Endometrial microvascular endothelial cells (primary cell): ENCODE measurements around the gene HK3. TPM values are rescaled to one million over a fixed set of nuclear protein-coding genes. Genes with fewer than 3 reads are reported as not detected.
"Not testable (repeated sequence)": the region's sequence is repeated elsewhere in the genome, so short reads cannot be mapped to it uniquely, and the experiment has no call there.

Experiments used
- in situ Hi-C: cut with HindIII; loops from 2 replicates; pipeline ENCODE4 v1.10.0; 2017; ENCODE audit warnings: low sequenced_read_pairs, low pct_unique_long_range_greater_than_20kb; ENCODE audit errors: inconsistent ontology term
- total RNA-seq: library from RNA; depleted of rRNA; stranded (reverse); fragments of >200 nt; gene quantifications from one replicate; pipeline ENCODE4 v1.2.3, GENCODE V29; 2015; ENCODE audit errors: inconsistent ontology term

The HK3 gene
- total RNA-seq, 1 donor from 2014 or later = not detected

GRCh38 chr5:176874198-176874780, 24.9 kb downstream of the HK3 start:
- in situ Hi-C loops = no loop called here

- in situ Hi-C loops = no loop called here
Measured at GRCh38 chr5:176873541-176874172, 25.5 kb downstream of the HK3 start.

GRCh38 chr5:176873011-176873410, 26.1 kb downstream of the HK3 start:
- in situ Hi-C loops = not testable (repeated sequence)

GRCh38 chr5:176872586-176872985, 26.6 kb downstream of the HK3 start:
- in situ Hi-C loops = not testable (repeated sequence)

- in situ Hi-C loops = not testable (repeated sequence)
Measured at GRCh38 chr5:176870644-176871043, 28.5 kb downstream of the HK3 start.

- in situ Hi-C loops = no loop called here
Measured at GRCh38 chr5:176870110-176870591, 29.0 kb downstream of the HK3 start.

- in situ Hi-C loops = no loop called here
Measured at GRCh38 chr5:176869501-176870109, 29.5 kb downstream of the HK3 start.

- in situ Hi-C loops = no loop called here
Measured at GRCh38 chr5:176868731-176869130, 30.4 kb downstream of the HK3 start.

- in situ Hi-C loops = no loop called here
Measured at GRCh38 chr5:176868126-176868525, 31.0 kb downstream of the HK3 start.

GRCh38 chr5:176866707-176867310, 32.3 kb downstream of the HK3 start:
- in situ Hi-C loops = no loop called here

- in situ Hi-C loops = no loop called here
Measured at GRCh38 chr5:176865964-176866363, 33.2 kb downstream of the HK3 start.

GRCh38 chr5:176864755-176865154, 34.4 kb downstream of the HK3 start:
- in situ Hi-C loops = no loop called here

- in situ Hi-C loops = no loop called here
Measured at GRCh38 chr5:176863765-176864098, 35.4 kb downstream of the HK3 start.

- in situ Hi-C loops = no loop called here
Measured at GRCh38 chr5:176863041-176863764, 35.9 kb downstream of the HK3 start.

GRCh38 chr5:176862330-176862995, 36.7 kb downstream of the HK3 start:
- in situ Hi-C loops = no loop called here

GRCh38 chr5:176861276-176861675, 37.9 kb downstream of the HK3 start:
- in situ Hi-C loops = no loop called here

- in situ Hi-C loops = no loop called here
Measured at GRCh38 chr5:176860381-176860780, 38.8 kb downstream of the HK3 start.

- in situ Hi-C loops = no loop called here
Measured at GRCh38 chr5:176859916-176860315, 39.2 kb downstream of the HK3 start.

GRCh38 chr5:176857894-176858273, 41.3 kb downstream of the HK3 start:
- in situ Hi-C loops = no loop called here
